K562 (cell line): ENCODE measurements around the gene MZB1. TPM values are rescaled to one million over a fixed set of nuclear protein-coding genes. Genes with fewer than 3 reads are reported as not detected.

Experiments used
- ATAC-seq: fragments of 200-7000 bp; cut with Tn5 transposase; 3 replicates; pipeline ENCODE4 v1.9.1; 2020; ENCODE audit warnings: moderate library complexity
- BruUV-seq: library from RNA; stranded (reverse); fragments of 400-500 nt; replicated peaks from 2 replicates; lab custom pipeline; 2021; lab: Mats Ljungman, UMichigan
- CTCF ChIA-PET: fragments of 300-600 bp; formaldehyde crosslinking; extraction: SDS; loops from one replicate; lab custom pipeline; 2021; ENCODE audit warnings: low intra/inter-chr PET ratio; lab: Yijun Ruan, JAX
- POLR2A ChIA-PET: fragments of 300-600, 350-650 bp; sonication (Branson Sonifier 250); formaldehyde crosslinking; extraction: SDS; loops from one replicate; lab custom pipeline; 2021; ENCODE audit warnings: antibody characterized with exemption, inconsistent platforms; lab: Yijun Ruan, JAX
- DNase-seq, 4 experiments: peaks; one replicate each; pipeline versions ENCODE4 v3.0.0 to v3.0.0-alpha.2; 2011 to 2018; ENCODE audit warnings: low spot score in 3 of 4, mixed read lengths in 3 of 4; ENCODE audit errors: extremely low read depth in 1 of 4
- FAIRE-seq: peaks from 2 replicates; lab custom pipeline; 2011; peaks lifted over from hg19 to GRCh38; lab: Jason Lieb, UNC
- H2AFZ ChIP-seq: 2 replicates; pipeline ENCODE4 v1.6.0; 2011; ENCODE audit warnings: low read depth, low read length, control low read depth, inconsistent platforms
- H3K27ac ChIP-seq: fragments of 200-600 bp; 3 replicates; pipeline ENCODE4 v1.8.0; 2011; ENCODE audit warnings: low read depth, mild to moderate bottlenecking, control low read depth, inconsistent platforms, low read length, moderate library complexity, mixed read lengths; ENCODE audit errors: extremely low read depth
- H3K27me3 ChIP-seq, 2 experiments: fragments of 300-600 bp in 1 of 2; 2 replicates in 1 of 2; 3 replicates in 1 of 2; pipeline versions ENCODE4 v1.6.0 to v1.8.0; 2011; ENCODE audit warnings: inconsistent platforms in 2 of 2, low read length in 2 of 2, mild to moderate bottlenecking in 1 of 2, mixed read lengths in 1 of 2, moderate library complexity in 1 of 2; ENCODE audit not compliant: control insufficient read depth in 2 of 2, insufficient read depth in 2 of 2
- H3K36me3 ChIP-seq: fragments of 300-600 bp; 3 replicates; pipeline ENCODE4 v1.8.0; 2011; ENCODE audit warnings: mild to moderate bottlenecking, low read length, inconsistent platforms; ENCODE audit not compliant: control insufficient read depth, insufficient read depth
- H3K4me1 ChIP-seq, 2 experiments: fragments of 200-600 bp in 1 of 2; replicated peaks in 1 of 2; 2 replicates in 1 of 2; 3 replicates in 1 of 2; pipeline versions ENCODE4 v1.5.1 to v1.8.0; 2011; ENCODE audit warnings: inconsistent platforms in 2 of 2, low read length in 2 of 2, mild to moderate bottlenecking in 1 of 2, mixed read lengths in 1 of 2, moderate library complexity in 1 of 2; ENCODE audit not compliant: control insufficient read depth in 2 of 2, insufficient read depth in 2 of 2
- H3K4me2 ChIP-seq: 2 replicates; pipeline ENCODE4 v1.6.1; 2011; ENCODE audit warnings: low read length, control low read depth, inconsistent platforms, mixed read lengths; ENCODE audit not compliant: insufficient read depth
- H3K4me3 ChIP-seq: fragments of 200-600 bp; sonication (generic), shearing (Covaris generic); 2 replicates; pipeline ENCODE4 v1.5.1; 2016; ENCODE audit warnings: control low read depth, inconsistent platforms
- H3K79me2 ChIP-seq: fragments of 200-600 bp; 3 replicates; pipeline ENCODE4 v1.8.0; 2011; ENCODE audit warnings: low read length, inconsistent platforms; ENCODE audit not compliant: control insufficient read depth, insufficient read depth
- H3K9ac ChIP-seq, 2 experiments: 2 replicates each; pipeline versions ENCODE4 v1.6.0 to v1.6.1; 2011; ENCODE audit warnings: low read depth in 2 of 2, low read length in 2 of 2, control low read depth in 1 of 2, inconsistent platforms in 1 of 2, mild to moderate bottlenecking in 1 of 2, mixed read lengths in 1 of 2; ENCODE audit not compliant: insufficient read depth in 1 of 2
- H3K9me1 ChIP-seq: one replicate; pipeline ENCODE4 v1.6.0; 2011; ENCODE audit warnings: inconsistent platforms, mild to moderate bottlenecking, low read length, moderate library complexity; ENCODE audit not compliant: control insufficient read depth, insufficient read depth
- H3K9me3 ChIP-seq: replicated peaks from 2 replicates; pipeline ENCODE4 v1.5.1; 2011; ENCODE audit warnings: low read depth, low read length, inconsistent platforms; ENCODE audit not compliant: control insufficient read depth, insufficient read depth
- H4K20me1 ChIP-seq: replicated peaks from 2 replicates; pipeline ENCODE4 v1.6.1; 2011; ENCODE audit warnings: low read length, inconsistent platforms, mixed read lengths; ENCODE audit not compliant: control insufficient read depth, insufficient read depth
- E2F6 ChIP-seq, 2 experiments: IDR thresholded peaks; 2 replicates each; pipeline ENCODE4 v1.6.1; 2011; ENCODE audit warnings: borderline replicate concordance in 1 of 2, control low read depth in 1 of 2, low read depth in 1 of 2, low read length in 1 of 2, mild to moderate bottlenecking in 1 of 2, mixed read lengths in 1 of 2, moderate library complexity in 1 of 2; ENCODE audit not compliant: insufficient read depth in 1 of 2, insufficient read length in 1 of 2, poor library complexity in 1 of 2, severe bottlenecking in 1 of 2; ENCODE audit errors: extremely low read depth in 1 of 2
- MCM5 ChIP-seq: fragments of 450-650 bp; IDR thresholded peaks from 2 replicates; pipeline ENCODE4 v1.6.1; 2016; ENCODE audit warnings: low read depth
- NCOR1 ChIP-seq: fragments of 450-650 bp; IDR thresholded peaks from 2 replicates; pipeline ENCODE4 v1.6.1; 2016; ENCODE audit warnings: mild to moderate bottlenecking, moderate library complexity
- NFIC ChIP-seq: fragments of 450-650 bp; IDR thresholded peaks from 2 replicates; pipeline ENCODE4 v1.6.1; 2017; ENCODE audit warnings: mild to moderate bottlenecking, inconsistent platforms
- TAL1 ChIP-seq: fragments of 450-650 bp; IDR thresholded peaks from 2 replicates; pipeline ENCODE4 v1.6.1; 2016; ENCODE audit warnings: mild to moderate bottlenecking
- TFE3 ChIP-seq: fragments of 450-650 bp; formaldehyde crosslinking; IDR thresholded peaks from 2 replicates; pipeline ENCODE4 v1.4.0; 2020; ENCODE audit warnings: mild to moderate bottlenecking, mixed read lengths
- WGBS: fragments of 100-300 bp; shearing (Covaris generic); methylation state at CpG from one replicate; pipeline ENCODE4 v1.1.6; 2016; ENCODE audit warnings: low coverage, mixed read lengths; ENCODE audit not compliant: insufficient coverage; ENCODE audit errors: missing lambda C conversion rate; 5-methylcytosine and 5-hydroxymethylcytosine counted together
- in situ Hi-C: fragments of 300-500 bp; cut with MboI; formaldehyde crosslinking; loops from 4 replicates; pipeline ENCODE4 v1.15.0; 2018; ENCODE audit warnings: inconsistent platforms, mixed read lengths
- intact Hi-C: fragments of 100-400 bp; cut with micrococcal nuclease; formaldehyde crosslinking; loops from 2 replicates; pipeline ENCODE4 v1.14.2; 2022
- polyA plus RNA-seq, 8 experiments: library from polyadenylated mRNA; depleted of rRNA in 4 of 8; stranded (reverse) in 5 of 8; unstranded in 3 of 8; fragments of >200 nt; fragmentation: Nextera tagmentation in 2 of 8; fragmentation: Illumina TruSeq in 1 of 8; extraction: Ambion mirVana in 2 of 8; extraction: Trizol in 1 of 8; gene quantifications; 2 replicates each; pipeline versions ENCODE4 v1.2.1 to v1.2.3, GENCODE V29; 2011 to 2014; ENCODE audit warnings: inconsistent platforms in 1 of 8, missing spikeins in 1 of 8
- total RNA-seq, 7 experiments: library from RNA; depleted of rRNA in 6 of 7; stranded (reverse); fragments of >200 nt in 6 of 7; fragmentation: Illumina TruSeq in 2 of 7; extraction: Trizol in 2 of 7; gene quantifications; 2 replicates each; pipeline versions ENCODE4 v1.2.1 to v1.2.3, GENCODE V29; 2011 to 2021; ENCODE audit warnings: low replicate concordance in 1 of 7

The MZB1 gene
- total and polyA plus RNA-seq, 9 of the 15 experiments (the other 6 are each of a cell fraction or from before 2014, with no cell fraction given) = 0.13 to 0.31 TPM; not detected in 7

GRCh38 chr5:139363937-139364336 is 25.8 kb downstream of the MZB1 start:
- H3K9me1 ChIP-seq = no peaks in the 10 kb centered on the region
- ATAC-seq (no peak), DNase-seq (no peak), FAIRE-seq (no peak)
- peaks cover 32% of the 10 kb centered on the region for H3K79me2 ChIP-seq
- H3K27ac ChIP-seq = no peak overlapping the region
- no peak overlapping the region for H3K4me2 ChIP-seq
- POLR2A ChIA-PET = interaction anchor here (1.5 kb wide), 1 partner anchor 18 kb away, joined by 6 read pairs; no protein-coding TSS in a partner anchor
- no peak overlapping the region for H3K4me3 ChIP-seq
- no peaks in the 10 kb centered on the region for H3K9me3 ChIP-seq
- CTCF ChIA-PET = no interaction called here
- intact Hi-C loops (no loop called here), in situ Hi-C loops (no loop called here)
- no TSS peak for BruUV-seq
- H4K20me1 ChIP-seq = peaks cover 4% of the 10 kb centered on the region; the same call in 1 of the 2 replicates
- no peaks in the 10 kb centered on the region for H3K4me1 ChIP-seq
- H3K36me3 ChIP-seq = peaks cover 53% of the 10 kb centered on the region
- no peaks in the 10 kb centered on the region for H3K27me3 ChIP-seq
- TF ChIP-seq MCM5 = no peak
- TF ChIP-seq TFE3 = no peak
- no peak for TF ChIP-seq E2F6 (IDR thresholded peaks at IDR 0.05; ENCODE audit: borderline replicate concordance in 1 of 2, extremely low read depth in 1 of 2, insufficient read depth in 1 of 2, insufficient read length in 1 of 2, low read depth in 1 of 2, low read length in 1 of 2, poor library complexity in 1 of 2, severe bottlenecking in 1 of 2)
- TF ChIP-seq TAL1 = no peak
- TF ChIP-seq NFIC = no peak
- no peak for TF ChIP-seq NCOR1
- H2AFZ ChIP-seq = no peak overlapping the region
- WGBS = 89% methylated on average over 2 of the region's 2 CpGs
- no peak overlapping the region for H3K9ac ChIP-seq
